HK-2 (cell line): ENCODE data around the gene MYOM1.
A peak's percentile ranks its signal among the peaks of the same experiment; 100 is the strongest.
"Not testable (repeated sequence)": the region's sequence is repeated elsewhere in the genome, so short reads cannot be mapped to it uniquely, and the experiment has no call there.

Experiments
- DNase-seq: peaks from one replicate; pipeline ENCODE4 v3.0.0-alpha.2; 2018; ENCODE audit not compliant: unreplicated experiment

Gene MYOM1

DNA sequence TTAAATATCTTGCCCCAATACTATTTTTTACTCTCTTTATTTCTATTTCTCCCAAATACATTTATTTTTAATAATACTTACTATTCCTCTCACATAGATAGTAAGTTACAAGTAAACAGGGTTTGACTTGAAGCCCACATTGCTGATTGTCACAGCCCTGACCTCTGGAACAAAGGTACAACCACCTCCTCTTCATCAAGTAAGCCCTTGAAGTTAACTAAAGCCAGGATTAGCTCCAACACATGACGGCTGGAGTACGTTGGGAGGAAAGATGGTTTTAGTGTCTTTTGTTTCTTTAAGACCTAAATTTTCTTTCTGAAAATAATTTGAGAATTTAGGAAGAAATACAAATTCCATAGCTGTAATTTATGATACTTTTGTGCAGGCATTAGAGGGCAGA is 949 bp downstream of the MYOM1 start:
- DNase-seq: no peak

DNA sequence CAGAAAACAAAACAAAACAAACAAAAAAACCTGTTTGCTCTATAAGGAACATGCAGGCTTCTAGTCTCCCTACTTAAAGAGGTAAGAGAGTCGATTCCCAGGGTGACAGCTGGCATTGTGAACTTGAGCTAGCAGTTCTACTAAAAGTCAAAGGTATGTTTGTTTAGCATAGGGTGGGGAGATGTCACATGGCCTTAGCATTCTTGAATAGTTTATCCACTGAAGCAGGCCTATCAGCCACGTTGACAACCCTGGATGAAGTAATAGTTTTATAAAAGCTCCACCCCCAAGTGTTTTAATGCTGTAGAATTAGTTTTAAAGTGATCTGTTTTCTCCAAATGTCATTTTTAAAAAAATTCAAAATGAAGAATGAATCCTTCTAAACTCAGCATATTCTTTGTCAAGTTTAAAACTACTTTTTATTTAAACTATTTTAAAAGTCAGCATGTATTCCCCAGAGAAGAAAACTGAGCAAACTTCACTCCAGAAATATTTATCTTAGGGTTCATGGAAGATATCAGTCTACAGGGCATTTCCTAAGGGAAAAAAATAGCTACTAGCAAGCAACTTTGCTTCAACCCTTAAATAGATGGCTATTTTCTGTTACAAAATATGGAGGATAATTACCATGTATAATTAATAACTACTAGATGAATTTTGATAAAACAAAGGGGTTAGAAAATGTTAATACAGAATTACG is 1.7 kb downstream of the MYOM1 start:
- no peak for DNase-seq

DNA sequence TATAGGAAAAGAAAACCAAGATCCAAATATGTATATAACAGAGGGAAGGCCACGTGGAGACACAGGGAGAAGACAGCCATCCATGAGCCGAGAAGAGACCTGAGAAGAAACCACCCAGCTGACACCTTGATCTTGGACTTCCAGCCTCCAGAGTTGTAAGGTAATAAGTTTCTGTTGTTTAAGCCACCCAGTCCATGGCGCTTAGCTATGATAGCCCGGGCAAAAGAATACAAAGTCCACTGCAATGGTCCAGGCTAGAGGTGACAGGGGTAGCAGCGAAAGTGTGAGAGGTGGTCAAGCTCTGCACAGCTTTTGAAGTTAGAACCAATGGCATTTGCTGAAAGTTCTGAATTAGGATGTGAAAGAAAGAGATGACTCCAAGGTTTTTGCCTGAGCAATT is 2.8 kb downstream of the MYOM1 start:
- no peak for DNase-seq

DNA sequence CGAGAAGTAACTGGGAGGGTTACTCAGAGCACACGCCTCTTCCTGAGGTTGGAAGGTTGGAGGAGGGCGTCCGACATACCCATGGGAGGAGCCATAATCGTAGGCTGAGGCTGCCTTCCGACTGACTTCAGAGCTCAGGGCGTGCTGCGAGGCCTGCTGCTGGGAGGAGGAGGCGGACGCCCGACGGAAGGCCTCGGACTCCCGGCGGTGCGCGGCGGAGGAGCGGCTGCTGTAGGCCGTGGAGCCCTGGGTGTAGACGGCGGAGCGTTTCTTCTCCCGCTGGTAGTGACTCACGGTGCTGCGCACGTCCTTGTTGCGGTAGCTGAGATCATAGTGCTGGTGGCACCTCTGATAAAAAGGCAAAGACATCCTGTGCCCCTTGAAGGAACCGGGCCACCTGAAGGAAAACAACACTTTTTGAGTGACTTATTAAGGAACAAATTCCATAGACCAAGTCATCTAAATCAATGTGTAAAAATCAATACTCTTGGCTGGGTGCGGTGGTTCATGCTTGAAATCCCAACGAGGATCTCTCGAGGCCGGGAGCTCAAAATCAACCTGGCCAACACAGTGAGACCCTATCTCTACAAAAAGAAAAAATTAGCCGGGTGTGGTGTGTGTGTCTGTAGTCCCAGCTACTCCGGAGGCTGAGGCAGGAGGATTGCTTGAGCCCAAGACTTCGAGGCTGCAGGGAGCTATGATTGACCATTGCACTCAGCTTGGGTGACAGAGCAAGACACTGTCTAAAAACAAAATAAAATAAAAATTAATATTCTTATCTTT is 4.7 kb downstream of the MYOM1 start:
- no peak for DNase-seq

DNA sequence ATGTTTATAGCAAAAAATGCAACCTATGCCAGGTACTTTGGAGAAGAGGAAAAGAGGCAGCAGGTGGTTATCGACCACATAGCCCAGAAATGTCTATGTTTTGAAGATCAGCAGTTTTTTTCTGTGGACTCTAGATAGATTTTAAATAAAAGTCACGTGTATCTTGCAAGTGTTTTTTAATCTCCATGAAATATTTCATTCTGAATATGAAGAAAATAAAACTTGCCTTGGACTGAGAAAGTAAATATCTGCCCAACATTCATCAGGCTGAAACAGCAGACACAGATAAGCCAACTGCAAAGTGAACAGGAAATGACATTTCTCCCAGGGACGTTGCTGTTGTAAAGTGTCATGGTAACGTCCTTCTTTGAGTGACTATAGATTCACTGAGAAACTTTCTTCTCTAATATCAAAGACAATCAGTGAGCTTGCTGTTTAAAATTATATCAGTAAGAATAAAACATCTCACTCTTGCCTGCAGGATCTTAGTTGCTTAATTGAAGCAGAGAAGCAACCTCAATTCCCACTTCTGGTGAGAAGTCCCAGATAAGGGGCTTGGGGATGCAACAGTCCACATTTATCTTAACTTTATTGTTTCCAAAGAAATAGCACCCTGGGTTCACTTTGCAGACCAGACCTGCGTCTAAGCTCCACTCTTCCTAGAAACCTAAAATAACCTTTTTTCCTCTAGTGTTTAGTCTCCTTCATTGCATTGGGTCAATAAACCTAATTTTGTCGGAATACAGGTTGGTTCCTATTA is 6.3 kb downstream of the MYOM1 start:
- no peak for DNase-seq

DNA sequence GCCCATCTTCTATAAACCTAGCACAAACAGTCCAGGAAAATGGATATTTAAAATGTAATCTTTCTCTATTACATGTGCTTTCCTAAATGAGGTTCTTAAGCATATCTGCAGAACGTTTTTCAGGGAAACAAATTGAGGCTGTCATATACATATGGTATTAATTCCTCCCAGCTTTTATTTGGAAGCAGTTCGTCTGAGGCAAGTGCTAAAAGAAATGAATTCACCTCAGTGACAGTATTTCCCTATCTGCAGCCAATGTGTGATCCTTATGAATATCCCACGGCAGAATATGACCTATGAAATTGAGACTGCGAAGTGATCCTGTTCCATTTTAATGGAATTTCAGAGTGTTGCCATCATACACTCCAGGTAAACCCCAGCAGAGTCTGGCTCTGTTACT is 7.1 kb downstream of the MYOM1 start:
- DNase-seq: no peak

DNA sequence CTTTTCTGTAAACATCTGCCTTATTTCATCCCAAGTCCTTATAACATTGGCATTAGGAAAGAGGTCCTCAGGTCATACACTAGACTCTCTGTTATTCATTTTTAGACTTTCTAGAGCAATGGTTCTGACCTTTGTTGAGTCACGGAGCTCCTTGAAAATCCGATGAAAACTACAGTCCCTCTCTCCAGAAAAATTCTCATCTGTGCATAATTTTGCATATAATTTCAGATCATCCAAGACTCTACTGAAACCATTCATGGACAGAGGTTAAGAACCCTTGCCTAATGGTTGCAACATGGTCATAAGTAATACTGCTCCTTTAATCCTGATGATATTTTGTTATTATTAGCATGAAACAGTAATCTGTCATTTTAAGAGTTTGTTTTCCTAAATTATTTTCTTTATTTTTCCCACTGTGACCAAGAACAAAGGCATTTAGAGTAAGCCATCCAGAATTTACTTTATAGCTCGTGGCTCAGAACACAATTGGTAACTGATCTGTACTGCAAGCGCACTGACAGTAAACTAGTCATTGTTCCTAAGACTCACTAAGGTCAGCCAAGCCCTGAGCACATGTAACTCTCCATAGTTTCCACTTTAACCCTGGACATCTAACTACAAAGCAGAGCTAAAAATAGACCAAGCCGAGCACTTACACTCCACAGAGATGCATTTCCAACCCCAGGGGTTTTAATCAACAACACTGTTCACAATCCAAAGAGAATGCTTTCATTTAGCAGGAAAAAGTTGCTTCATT is 8.4 kb downstream of the MYOM1 start:
- no peak for DNase-seq

DNA sequence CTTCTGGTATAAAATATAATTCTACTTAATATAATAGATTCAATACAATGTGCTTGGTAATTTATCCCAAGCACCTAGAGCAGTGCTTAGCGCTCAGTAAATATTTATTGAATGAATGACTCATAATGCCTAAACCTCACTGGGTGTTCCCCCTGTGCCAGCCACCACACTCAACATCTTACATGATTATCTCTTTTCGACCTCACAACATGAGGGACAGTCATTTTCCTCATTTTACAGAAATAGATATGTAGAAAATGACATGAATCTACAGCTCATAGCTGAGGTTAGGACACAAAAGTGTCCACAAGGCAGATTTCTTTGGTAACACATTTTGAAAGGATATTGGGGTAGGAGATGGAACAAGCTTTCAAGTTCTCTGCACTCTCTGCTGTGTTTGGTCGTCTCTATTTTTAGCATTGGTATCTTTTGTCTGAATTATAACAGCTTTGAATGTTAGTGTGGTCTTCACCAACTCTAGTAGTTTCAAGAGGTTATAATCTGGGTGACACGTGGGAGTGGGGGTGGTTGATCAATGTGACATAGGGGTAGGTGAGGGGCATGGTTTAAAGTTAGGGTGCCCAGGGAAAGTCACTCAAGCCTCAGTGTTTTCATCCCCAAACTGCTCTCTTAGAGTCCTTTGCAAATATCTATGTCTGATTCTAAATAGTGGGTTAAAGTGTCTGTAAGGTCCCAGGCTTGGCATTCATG is 9.8 kb downstream of the MYOM1 start:
- no peak for DNase-seq

DNA sequence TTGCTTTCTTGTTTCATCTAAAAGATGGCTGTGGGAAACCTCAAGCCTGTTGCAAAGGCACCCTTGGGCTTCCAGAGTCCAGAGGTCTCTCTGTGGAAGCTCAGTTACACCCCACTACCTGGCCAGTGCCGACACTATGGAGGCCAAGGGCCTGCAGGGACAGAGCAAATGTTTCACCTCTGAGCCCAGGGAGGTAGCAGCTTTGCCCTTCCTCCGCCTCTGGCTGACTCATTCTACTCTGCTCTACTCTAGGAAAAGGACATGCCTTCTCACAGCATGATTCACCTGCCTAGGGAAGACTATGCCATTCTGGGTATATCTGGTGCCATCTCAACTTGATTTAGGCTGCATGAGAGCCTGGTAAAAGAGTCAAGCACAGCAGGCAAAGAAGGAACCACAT is 12.2 kb downstream of the MYOM1 start:
- DNase-seq: peak; percentile 13

DNA sequence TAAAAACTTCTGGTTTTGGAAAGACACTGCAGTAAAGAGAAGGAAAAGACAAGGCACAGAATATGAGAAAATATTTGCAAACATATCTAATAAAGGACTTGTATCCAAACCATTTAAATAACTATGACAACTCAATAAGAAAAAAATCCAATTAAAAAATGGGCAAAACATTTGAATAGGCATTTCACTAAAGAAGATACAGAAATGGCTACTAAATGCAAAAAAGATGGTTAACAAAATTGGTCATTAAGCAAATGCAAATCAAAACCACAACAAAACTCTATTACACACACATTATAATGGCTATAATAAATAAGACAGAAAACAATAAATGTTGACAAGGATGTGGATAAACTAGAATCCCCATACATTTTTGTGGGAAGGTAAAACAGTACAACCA is 14.5 kb downstream of the MYOM1 start:
- no peak for DNase-seq

DNA sequence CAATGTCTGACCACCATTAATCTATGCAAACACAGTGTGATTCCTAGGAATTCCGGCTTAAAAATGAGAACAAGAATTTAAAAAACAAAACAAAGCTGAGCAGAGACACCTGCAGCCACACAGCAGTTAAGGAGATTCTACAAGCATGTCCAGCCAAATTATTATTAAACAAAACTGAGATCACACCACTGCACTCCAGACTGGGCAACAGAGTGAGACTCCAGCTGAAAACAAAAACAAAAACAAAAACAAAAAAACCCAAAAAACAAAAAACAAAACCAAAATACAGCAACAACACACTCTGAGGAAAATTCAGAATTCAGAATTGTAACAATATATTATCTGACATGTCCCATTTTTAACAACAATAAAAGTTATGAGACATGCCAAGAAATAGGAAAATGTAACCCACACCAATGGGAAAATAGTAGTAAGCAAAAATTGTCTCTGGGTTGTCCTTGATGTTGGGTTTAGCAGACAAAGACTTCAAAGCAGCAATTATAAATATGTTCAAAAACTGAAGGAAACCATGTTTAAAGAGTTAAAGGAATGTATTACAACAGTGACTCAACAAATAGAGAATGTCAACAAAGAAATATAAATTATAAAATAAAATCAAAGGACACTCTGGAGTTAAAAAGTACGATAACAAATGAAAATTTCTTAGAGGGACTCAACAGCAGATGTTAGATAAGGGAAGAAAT is 19.7 kb downstream of the MYOM1 start:
- DNase-seq: no peak

DNA sequence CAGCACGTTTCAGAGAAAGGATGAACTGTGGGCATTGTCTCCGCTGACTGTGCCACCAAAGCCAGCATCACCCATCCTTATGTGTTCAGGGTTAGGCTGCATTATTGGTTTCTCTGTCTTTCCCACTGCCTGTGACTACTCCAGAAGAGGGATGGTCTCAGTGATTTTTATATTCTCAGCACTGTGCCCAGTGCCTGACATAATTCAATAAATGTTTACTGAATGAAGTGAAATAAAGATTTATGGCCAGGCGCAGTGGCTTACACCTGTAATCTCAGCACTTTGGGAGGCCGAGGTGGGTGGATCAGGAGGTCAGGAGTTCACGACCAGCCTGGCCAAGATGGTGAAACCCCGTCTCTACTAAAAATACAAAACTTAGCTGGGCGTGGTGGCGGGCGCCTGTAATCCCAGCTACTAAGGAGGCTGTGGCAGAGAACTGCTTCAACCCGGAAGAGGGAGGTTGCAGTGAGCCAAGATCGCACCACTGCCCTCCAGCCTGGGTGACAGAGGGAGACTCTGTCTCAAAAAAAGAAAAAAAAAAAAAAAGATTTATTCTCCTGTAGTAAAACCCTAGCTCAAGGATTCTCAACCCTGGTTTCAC is 21.4 kb downstream of the MYOM1 start:
- DNase-seq: not testable (repeated sequence)

DNA sequence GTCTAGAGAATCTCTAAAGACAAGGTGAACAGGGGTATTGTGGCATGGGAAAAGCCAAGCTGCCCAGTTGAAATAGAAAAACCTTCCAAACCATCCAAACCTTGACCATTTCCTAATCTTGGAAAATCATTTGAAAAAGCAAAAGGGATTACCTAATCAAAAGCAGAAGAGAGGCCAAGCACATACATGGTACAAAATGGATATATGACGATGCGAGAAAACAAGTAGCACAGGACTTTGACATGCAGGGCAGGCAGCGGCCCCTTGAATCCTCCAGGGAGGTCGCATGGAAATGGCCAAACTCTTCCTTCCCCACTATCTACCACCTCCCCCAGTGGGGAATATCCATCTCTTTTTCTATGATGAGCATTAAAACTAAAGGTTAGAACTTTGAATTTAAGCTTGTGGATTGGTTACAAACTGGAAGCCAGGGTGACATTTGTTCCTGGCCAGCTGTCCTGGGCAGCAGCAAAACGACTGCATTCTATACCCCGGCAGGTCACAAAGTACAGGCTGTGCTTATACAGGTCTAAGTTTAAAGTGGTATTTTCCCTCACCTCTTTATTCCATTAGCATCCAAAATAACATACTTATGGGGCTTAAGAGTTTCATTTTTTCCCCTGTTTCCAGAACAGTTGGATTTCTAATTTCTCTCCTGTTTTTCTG is 24.7 kb downstream of the MYOM1 start:
- DNase-seq: no peak

DNA sequence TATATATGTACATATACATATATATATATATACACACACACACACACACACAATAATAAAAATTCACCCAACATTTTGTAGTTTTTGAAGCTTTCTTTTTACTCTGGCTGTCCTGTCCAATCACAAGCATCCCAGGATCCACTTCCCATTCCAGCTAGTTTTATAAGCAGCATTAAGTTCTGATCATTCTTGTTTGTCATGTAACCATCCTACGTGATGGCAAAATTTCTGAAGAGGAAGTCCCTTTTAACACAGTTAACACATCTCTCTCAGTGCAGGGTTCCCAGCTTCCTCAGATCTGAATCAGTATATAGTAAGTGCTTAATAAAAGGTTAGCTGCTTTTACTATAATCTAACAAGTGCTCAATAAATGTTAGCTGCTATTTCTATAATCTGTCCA is 26.4 kb downstream of the MYOM1 start:
- no peak for DNase-seq

DNA sequence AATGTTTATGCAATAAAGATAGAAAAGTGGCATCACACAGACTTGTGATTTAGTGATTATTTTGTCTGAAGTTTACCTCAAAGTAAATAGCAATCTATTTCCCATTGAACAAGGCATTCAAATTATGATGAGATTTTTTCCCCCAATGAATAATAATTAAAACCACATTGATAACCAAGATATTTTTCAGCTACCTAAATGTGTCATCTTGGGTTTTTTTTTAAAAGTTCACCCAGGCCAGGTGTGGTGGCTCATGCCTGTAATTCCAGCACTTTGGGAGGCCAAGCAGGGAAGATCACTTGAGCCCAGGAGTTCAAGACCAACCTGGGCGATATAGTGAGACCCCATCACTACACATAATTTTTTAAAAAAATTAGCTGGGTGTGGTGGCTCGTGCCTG is 27.0 kb downstream of the MYOM1 start:
- DNase-seq: no peak

DNA sequence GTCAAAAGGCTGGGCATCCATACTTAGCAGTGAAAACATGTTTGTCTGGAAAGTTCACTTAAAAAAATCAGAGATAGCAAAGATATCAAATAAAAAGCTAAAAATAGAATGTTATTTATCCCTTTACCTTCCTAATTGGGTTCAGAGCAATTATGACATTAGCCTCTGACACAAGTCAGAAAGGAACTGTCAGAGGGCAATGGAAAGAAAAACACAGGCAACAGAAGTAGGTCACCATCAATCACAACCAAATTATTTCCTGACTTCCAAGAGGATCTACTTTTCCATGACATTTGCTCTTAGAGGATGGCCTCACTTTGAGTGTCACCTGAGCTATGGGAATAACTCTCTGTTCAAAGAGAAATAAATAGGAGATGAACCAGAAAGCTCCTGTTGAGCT is 27.5 kb downstream of the MYOM1 start:
- no peak for DNase-seq

DNA sequence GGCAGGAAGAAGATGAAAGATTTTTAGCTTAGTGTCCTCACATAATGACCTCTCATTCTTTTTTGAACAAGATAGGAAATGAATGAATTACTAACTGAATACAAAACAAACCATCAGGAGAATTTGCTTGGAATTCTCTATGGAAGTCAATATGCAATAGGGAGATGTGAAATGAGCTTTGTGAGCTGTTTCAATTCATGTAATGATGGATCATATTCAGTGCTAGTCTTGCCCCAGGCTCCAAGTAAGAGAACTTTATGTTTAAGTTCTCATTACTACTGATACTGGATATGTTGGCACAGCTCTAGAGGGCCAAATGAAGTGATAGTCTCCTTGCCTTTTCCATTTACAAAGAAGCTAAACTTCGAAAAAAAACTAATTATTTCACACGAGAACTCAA is 29.2 kb downstream of the MYOM1 start:
- DNase-seq: no peak

DNA sequence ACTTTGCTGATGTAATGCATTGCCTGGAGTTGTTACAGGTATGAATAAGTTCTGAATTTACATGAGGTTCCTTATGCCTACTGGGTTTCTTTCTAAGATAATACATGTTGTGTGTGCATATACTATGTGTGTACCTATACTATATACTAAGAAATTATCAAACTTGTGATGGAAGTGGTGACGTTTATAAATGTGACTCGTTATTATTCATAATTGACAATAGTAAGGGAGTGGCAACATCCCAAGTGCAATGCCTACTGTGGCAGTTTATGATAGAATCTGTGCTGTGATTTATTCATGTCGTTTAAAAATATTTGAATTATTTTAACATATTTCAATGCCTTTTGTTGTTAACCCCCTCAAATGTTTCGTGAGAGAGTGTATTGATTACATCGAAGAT is 29.9 kb downstream of the MYOM1 start:
- DNase-seq: no peak

DNA sequence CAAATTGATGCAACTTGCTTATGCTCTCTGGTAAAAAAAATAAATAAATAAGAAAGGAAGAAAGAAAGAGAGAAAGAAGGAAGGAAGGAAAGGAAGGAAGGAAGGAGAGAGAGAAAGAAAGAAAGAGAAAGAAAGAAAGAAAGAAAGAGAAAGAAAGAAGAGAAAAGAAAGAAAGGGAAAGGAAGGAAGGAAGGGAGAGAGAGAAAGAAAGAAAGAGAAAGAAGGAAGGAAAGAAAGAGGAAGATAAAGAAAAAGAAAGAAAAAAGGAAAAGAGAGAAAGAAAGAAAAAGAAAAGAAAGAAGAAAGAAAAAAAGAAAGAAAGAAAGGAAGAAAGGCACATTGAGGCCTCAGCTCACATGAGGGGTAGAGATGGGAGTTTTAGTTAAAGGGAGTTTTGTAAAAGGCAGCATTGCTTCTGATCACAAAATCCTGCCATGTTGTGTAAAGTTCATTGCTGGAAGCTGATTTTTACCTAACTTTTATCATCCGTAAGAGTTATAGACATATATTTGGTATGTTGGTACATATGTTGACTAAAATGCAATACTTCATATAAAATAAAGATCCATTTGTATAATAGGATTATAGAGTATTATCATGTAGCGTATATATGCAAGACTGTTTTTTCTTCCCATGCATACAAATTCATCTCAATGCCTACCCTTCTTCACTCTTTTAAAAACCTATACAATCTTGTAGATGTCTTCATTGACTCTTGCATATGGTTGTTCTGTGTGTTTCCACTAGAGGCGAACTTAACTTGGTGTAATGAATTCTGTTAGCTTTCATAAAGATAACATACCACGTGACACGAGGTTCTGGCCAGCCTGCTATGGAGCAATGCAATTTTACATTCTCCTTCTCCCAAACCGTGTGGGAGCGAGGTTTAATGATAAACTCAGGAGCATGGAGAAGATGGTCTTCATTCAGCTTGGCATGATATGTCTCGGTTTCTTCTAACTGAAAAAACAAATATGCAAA is 32.8 kb downstream of the MYOM1 start:
- no peak for DNase-seq
